HG02759 (cell line): ENCODE measurements around the gene CDHR5.
A peak's percentile ranks its signal among the peaks of the same experiment; 100 is the strongest.
"Not testable (repeated sequence)": the region's sequence is repeated elsewhere in the genome, so short reads cannot be mapped to it uniquely, and the experiment has no call there.

Experiments
- ATAC-seq: cut with Tn5 transposase; IDR thresholded peaks from one replicate; pipeline ENCODE4 v1.9.1; 2021; ENCODE audit warnings: mild to moderate bottlenecking, moderate library complexity; ENCODE audit not compliant: unreplicated experiment

The CDHR5 gene

DNA sequence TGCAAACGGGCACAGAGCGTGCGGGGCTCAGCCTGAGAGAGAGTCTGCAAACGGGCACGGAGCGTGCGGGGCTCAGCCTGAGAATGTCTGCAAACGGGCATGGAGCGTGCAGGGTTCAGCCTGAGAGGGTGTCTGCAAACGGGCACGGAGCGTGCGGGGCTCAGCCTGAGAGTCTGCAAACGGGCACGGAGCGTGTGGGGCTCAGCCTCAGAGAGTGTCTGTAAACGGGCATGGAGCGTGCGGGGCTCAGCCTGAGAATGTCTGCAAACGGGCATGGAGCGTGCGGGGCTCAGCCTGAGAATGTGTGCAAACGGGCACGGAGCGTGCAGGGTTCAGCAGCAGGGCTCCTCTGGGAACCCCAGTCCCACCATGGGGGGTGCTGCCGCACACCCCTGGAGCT, 35.0 kb downstream of the CDHR5 start:
- no peak for ATAC-seq

DNA sequence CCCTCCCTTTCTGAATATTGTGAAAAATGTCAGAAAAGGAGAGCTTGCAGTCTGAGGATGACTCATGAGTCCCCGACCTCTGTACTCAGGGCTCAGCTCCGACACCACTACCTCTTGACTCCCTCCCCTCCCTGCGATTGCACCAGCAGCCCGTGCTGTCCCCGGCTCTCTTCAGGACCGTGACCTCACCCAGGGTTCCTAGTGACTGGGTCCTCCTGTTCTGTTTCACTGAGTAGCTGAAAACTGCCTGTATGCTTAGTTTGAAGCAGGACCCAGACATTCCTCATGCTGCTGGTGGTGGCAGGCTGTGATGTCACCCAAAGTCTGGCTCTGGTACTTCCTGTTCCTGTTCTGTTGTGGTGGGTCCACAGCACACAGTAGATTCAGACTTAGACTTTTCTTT, 36.8 kb downstream of the CDHR5 start:
- no peak for ATAC-seq

GRCh38 chr11:587546-587945, 37.2 kb downstream of the CDHR5 start:
- no peak for ATAC-seq

DNA sequence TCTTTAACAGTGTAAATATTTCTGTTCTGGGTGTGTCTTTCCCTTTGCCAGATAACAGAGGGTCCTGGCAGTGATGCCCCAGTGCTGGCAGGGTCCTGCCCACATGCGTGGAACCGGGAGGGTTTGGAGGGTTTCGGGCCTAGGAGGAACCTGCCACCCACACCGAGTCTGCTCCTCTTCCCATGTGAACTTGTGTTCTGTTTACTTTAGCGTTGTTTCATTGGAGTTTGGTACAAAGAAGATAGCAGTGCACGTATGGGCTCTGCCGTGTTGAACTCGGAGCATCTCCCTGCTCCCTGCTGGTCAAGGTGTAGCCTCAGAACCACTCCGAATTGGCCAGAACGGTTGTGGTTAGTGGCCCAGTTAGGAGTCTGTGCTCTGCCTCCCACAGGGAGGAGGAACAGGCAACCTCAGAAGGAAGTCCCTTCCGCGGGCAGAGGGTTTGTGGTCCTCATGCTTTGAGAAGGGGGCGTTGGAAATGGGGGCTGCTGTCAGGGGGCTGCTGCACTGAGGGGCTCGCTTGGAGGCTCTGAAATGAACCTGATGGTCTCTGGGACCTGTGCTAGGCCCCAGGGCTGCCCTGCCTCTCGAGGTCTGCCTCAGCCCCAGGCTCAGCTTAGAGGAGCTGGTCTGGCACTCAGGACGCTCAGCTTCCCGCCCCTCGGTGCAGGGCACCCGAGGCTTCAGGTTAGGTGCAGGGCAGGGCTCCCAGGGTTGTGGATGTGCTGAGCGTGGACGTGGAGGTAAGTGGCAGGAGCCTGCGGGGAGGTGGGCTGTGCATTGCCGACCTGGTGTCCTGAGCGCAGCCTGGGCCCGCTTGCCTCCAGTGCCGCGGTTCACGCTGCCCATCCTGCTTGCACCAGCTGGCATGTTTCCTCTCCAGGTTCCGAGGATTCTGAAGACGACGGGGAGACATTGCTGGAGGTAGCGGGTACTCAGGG, 38.1 kb downstream of the CDHR5 start:
- no peak for ATAC-seq

- no peak for ATAC-seq
Measured at GRCh38 chr11:584287-584686, 40.5 kb downstream of the CDHR5 start.

- no peak for ATAC-seq
Measured at GRCh38 chr11:581752-582151, 43.0 kb downstream of the CDHR5 start.

DNA sequence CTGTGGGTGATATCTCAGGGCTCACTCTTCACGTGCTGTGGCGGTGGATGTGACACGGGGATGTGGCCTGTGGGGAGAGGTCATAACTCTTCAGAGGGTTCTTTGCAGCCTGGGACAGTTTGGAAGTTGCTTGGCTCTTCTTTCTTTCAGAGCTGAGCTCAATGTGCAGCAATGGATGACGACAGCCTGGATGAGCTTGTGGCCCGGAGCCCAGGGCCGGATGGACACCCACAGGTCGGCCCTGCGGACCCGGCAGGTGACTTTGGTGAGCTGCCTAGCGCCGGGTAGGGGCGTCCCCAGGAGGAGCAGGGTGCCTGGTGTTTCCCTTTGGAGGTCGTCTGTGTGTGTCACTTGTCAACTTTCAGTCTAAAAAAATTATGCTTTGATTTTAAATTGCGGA, 43.4 kb downstream of the CDHR5 start:
- no peak for ATAC-seq

DNA sequence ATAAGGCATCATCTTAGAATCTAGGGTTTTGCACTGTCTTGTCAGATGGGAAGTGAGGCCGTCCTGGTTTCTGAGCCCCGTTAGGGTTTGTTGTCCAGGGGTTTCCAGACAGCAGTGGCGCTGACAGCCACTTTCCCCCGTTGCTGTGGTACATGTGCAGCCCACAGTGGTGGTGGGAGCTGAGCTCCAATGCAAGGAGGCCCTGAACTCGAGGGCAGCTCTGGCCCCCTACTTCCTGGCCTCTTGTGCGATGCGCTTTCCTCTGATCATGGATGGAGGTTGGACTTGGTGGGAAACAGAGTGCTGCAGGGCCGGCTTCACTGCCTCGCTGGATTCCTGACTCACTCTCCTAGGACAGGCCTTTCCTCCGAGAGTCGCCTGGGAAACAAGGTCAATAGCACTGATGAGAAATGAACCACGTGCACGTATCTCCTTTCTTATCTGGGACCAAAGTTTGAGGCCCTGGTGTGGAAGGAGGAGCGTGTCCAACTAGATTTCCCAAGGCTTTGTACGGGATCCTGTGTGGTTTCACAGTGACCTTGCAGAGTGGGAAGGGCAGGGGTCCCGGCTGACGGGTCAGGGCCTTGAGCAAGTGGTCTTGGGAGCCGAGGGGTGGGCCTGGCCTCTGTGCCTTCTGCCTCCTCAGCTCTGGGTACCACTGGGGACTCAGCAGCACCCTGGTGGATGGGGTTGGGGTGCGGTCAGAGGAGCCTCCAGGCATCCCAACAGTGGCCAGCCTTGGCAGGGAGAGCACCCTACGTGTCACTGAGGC, 44.7 kb downstream of the CDHR5 start:
- no peak for ATAC-seq

GRCh38 chr11:578276-579035, 46.3 kb downstream of the CDHR5 start:
- ATAC-seq = no peak

GRCh38 chr11:577611-577894, 47.2 kb downstream of the CDHR5 start:
- no peak for ATAC-seq

GRCh38 chr11:576811-577610, 47.7 kb downstream of the CDHR5 start:
- no peak for ATAC-seq

- ATAC-seq = peak; percentile 84
Measured at GRCh38 chr11:575996-576768, 48.6 kb downstream of the CDHR5 start, which contains the start of gene PHRF1. Gene PHRF1 (plus strand): TSS chr11:576470. CDS start chr11:581513, 5,043 bp downstream.

- peak; percentile 51 for ATAC-seq
Measured at GRCh38 chr11:575313-575995, 49.3 kb downstream of the CDHR5 start.

DNA sequence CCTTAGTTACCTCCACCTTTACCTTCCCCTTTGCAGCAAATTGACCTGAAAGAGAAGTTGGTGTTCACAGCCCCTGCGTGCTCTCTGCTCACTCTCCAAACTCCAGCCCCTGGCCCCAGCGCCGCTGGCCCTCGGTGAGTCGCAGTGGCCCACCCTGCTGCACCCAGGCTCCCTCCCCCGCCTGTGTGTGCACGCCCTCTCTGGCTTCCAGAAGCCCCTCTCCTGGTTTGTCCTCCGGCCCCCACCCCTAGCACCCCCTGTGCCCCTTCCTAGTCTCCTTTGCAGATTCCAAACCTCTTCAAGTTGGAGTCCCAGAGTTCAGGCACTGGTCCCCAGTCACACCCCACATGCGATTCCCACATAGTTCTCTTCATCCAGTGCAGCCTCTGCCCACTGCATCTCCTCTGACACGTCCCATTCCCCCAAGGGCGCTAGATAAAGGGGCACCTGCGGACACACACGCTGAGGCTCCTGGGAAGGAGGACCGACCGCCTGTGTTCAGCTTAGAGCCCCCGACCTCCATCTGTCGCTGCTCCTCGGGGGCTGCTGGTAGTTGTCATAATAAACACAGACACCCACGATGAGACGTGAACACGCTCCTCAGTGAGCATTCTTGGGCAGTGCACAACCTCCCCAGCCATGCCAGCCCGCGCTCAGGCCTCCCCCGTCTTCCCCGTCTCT, 50.0 kb downstream of the CDHR5 start:
- ATAC-seq = no peak

GRCh38 chr11:574031-574570, 50.7 kb downstream of the CDHR5 start:
- not testable (repeated sequence) for ATAC-seq

- no peak for ATAC-seq
Measured at GRCh38 chr11:573146-573759, 51.5 kb downstream of the CDHR5 start.

GRCh38 chr11:571802-572185, 53.0 kb downstream of the CDHR5 start:
- ATAC-seq = no peak
